Omental fat pad (tissue), 4 donors: ENCODE results near the gene PYURF. TPM values are rescaled to one million over a fixed set of nuclear protein-coding genes. Genes with fewer than 3 reads are reported as not detected.

Experiments used
- ATAC-seq: fragments of 150-250 bp; one replicate; pipeline ENCODE4 v1.9.1; 2016; ENCODE audit warnings: mild to moderate bottlenecking, moderate library complexity; ENCODE audit not compliant: low FRiP score
- DNase-seq: peaks from one replicate; pipeline ENCODE4 v3.0.0-alpha.2; 2019; ENCODE audit warnings: low spot score
- total RNA-seq, 4 donors: library from RNA; depleted of rRNA; stranded (reverse); fragments of >200 nt; gene quantifications; one replicate each; pipeline ENCODE4 v1.1.0, GENCODE V29; 2016
- TF ChIP-seq, protein P1 (sequence below), 3 donors: fragments of 450-650 bp; IDR thresholded peaks; one replicate each; pipeline ENCODE4 v1.5.1; 2016 to 2017; ENCODE audit warnings: antibody characterized with exemption in 3 of 3, mild to moderate bottlenecking in 3 of 3, moderate library complexity in 2 of 3

Gene PYURF
- total RNA-seq, 4 donors from 2014 or later: 78.5 to 101 (median 86.1) TPM

DNA sequence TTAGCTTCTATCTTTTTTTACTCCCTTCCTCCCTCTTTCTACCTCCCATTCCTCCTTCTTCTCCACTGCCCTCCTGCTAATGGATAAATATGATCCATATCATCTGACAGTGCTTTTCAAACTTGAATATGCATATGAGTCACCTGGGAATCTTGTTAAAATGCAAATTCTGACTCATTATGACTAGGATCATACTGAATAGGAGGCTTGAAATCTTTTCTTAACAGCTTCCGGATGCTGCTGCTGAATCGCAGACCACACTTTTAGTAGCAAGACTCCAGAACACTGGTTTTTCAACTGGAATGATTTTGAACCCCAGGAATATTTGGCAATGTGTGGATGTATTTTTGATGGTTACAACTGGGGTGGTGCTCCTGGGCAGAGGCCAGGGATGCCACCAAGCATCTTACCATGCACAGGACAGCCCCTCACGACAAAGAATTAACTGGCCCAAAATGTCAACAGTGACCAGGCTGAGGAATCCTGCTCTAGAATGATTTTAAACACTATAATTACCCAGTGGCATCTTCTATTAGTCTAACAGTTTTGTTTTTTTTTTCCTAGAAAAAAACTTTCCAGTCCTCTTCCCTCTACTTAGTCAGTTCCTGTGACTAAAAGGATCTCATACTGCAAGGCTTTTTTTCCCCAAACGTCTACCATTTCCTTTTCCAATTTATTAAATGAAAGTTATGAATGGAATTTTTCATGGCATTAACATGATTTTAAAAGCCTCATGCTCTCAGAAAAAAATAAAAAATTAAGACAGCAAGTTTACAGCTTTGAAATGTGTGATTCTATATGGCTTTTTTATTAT, 10.6 kb upstream of the PYURF start:
- DNase-seq (no peak), ATAC-seq (peak; percentile 58)
- TF ChIP-seq, protein P1, sequence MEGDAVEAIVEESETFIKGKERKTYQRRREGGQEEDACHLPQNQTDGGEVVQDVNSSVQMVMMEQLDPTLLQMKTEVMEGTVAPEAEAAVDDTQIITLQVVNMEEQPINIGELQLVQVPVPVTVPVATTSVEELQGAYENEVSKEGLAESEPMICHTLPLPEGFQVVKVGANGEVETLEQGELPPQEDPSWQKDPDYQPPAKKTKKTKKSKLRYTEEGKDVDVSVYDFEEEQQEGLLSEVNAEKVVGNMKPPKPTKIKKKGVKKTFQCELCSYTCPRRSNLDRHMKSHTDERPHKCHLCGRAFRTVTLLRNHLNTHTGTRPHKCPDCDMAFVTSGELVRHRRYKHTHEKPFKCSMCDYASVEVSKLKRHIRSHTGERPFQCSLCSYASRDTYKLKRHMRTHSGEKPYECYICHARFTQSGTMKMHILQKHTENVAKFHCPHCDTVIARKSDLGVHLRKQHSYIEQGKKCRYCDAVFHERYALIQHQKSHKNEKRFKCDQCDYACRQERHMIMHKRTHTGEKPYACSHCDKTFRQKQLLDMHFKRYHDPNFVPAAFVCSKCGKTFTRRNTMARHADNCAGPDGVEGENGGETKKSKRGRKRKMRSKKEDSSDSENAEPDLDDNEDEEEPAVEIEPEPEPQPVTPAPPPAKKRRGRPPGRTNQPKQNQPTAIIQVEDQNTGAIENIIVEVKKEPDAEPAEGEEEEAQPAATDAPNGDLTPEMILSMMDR (IDR thresholded peaks at IDR 0.05): no peak

DNA sequence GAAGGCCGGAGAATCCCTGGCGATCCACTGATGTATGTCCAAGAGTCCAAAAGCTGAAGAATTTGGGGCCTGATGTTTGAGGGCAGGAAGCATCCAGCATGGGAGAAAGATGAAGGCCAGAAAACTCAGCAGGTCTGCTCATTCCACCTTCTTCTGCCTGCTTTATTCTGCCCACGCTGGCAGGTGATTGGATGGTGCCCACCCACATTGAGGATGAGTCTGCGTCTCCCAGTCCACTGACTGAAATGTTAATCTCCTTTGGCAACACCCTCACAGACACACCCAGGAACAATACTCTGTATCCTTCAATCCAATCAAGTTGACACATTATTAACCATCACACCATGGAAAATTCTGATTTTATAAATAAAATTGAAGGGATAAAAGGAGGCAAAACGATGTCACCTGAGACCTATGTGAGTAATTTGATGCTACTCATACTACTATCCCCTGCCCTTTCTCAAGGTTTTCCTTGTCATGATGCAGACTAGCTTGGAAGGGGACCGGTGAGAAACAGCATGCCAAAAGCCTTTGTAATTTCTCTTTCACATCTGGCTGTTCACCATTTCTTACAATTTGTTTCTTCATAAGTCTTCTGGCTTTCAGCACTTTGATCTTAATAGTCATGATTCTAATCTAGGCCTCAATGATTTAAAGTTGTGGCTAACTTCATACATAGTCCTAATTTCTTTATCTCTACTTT, 9.7 kb upstream of the PYURF start:
- ATAC-seq (peak; percentile 21), DNase-seq (no peak)
- TF ChIP-seq, protein P1 (IDR thresholded peaks at IDR 0.05): no peak

DNA sequence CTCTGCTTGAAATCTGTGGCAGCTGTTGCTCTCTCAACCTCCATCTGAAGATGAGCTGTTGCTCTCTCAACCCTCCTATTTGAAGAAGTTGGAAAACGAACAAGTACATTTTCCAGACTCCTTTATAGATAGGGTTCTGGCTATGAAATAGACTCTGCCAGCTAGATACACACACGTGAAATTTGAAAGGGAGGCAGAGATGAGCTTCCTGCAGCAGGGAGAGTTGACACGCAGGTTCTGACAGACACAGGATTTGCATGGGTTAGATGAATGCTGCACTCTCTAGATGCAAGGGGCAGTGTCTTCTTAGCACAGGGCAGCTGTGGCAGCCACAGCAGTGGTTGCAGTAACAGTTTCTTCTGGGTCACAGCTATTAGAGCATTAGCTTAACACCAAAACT, 8.0 kb upstream of the PYURF start:
- TF ChIP-seq, protein P1 (IDR thresholded peaks at IDR 0.05): no peak
- ATAC-seq (no peak), DNase-seq (no peak)

DNA sequence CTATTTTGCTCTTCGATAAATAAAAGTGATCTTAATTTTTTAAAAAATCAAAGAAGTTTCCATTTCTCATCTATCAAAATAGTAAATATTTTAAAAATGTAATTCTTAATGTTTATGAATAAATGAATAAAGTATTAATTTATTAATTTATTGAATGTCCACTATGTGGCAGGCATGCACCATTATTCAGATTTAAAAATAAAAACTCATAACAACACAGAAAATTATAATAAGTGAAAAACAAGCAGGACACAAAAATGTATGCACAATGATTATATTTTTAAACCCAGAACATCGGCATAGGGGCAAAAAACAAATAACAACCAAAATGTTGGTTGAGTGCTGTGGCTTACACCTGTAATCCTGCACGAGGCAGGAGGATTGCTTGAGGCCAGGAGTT, 5.3 kb upstream of the PYURF start:
- no peak for ATAC-seq
- TF ChIP-seq, protein P1 (IDR thresholded peaks at IDR 0.05): no peak
- no peak for DNase-seq

DNA sequence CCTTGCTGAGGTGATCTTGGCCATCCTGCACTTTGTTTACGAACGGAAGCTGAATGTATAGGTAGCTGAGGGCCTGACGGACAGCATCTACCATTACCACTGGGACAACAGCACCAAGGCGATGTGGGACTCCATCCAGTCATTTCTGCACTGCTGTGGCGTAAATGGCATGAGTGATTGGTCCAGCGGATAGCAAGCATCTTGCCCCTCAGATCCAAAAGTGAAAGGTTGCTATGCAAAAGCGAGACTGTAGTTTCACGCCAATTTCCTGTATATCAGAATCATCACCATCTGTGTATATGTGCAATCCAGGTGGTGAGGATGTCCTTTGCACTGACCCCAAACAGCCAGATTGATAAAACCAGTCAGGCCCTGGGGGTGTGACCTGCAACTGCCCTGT, 4.2 kb upstream of the PYURF start:
- ATAC-seq (no peak), DNase-seq (no peak)
- TF ChIP-seq, protein P1 (IDR thresholded peaks at IDR 0.05): no peak

DNA sequence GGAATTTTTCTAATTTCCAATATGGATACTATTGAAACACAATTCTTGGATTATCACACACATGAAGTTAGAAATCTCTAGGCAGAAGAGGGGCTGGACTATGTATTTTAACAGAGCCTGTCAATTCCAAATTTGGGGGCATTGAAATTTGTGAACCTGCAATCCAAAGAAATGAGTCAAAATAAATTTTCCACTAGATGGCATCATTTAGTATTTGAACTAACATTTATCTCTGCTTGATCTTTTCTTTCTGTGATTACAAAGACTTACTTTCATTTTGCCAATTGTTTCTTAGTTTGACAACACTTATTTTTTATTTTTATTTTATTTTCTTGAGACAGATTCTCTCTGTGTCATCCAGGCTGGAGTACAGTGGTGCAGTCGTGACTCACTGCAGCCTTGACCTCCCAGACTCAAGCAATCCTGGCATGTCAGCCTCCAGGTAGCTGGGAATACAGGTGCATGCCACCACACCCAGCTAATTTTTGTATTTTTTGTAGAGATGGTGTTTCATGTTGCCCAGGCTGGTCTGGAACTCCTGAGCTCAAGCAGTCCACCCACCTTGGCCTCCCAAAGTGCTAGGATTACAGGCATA, 2.7 kb upstream of the PYURF start:
- TF ChIP-seq, protein P1 (IDR thresholded peaks at IDR 0.05): no peak
- ATAC-seq: no peak
- DNase-seq: no peak
